GM12891 (cell line): ENCODE data around the gene CASTOR1.

ENCODE experiments used
- DNase-seq: peaks from one replicate; pipeline ENCODE4 v3.0.0; 2011; ENCODE audit warnings: low spot score; ENCODE audit not compliant: insufficient read length
- FAIRE-seq: peaks from 2 replicates; lab custom pipeline; 2011; peaks lifted over from hg19 to GRCh38; lab: Jason Lieb, UNC
- PAX5 ChIP-seq: IDR thresholded peaks from 2 replicates; pipeline ENCODE4 v1.6.1; 2011; ENCODE audit warnings: low read length, moderate library complexity, mild to moderate bottlenecking; ENCODE audit not compliant: insufficient read depth, severe bottlenecking
- POLR2A ChIP-seq: IDR thresholded peaks from 2 replicates; pipeline ENCODE4 v1.6.1; 2011; ENCODE audit warnings: low read depth, low read length, control low read depth
- POLR2AphosphoS5 ChIP-seq: IDR thresholded peaks from 2 replicates; pipeline ENCODE4 v1.6.1; 2011; ENCODE audit warnings: low read depth, low read length, control low read depth
- POU2F2 ChIP-seq: IDR thresholded peaks from 2 replicates; pipeline ENCODE4 v1.6.1; 2011; ENCODE audit warnings: low read depth, mild to moderate bottlenecking, control low read depth, low read length, moderate library complexity
- SPI1 ChIP-seq: IDR thresholded peaks from 2 replicates; pipeline ENCODE4 v1.6.1; 2011; ENCODE audit warnings: low read depth, low read length, control low read depth
- TAF1 ChIP-seq: IDR thresholded peaks from 2 replicates; pipeline ENCODE4 v1.6.1; 2011; ENCODE audit warnings: low read depth, low read length, control low read depth

Gene CASTOR1

GRCh38 chr22:30276039-30276438, 13.3 kb downstream of the CASTOR1 start:
- DNase-seq (no peak), FAIRE-seq (no peak)
- TF ChIP-seq PAX5 (no peak), POLR2A (no peak), POLR2AphosphoS5 (no peak), SPI1 (no peak), POU2F2 (no peak), TAF1 (no peak)

- no peak for DNase-seq
- TF ChIP-seq TAF1 (no peak), POLR2AphosphoS5 (no peak), POLR2A (no peak), POU2F2 (no peak), PAX5 (no peak), SPI1 (no peak)
- FAIRE-seq = peak; percentile 40
Measured at GRCh38 chr22:30275625-30276024, 13.7 kb downstream of the CASTOR1 start.

GRCh38 chr22:30274437-30274812, 14.9 kb downstream of the CASTOR1 start:
- TF ChIP-seq POLR2AphosphoS5 (no peak), PAX5 (no peak), TAF1 (no peak)
- FAIRE-seq (no peak), DNase-seq (no peak)

GRCh38 chr22:30273711-30274436, 15.4 kb downstream of the CASTOR1 start:
- DNase-seq (no peak), FAIRE-seq (no peak)
- TF ChIP-seq POLR2A = no peak
- no peak for TF ChIP-seq TAF1
- no peak for TF ChIP-seq SPI1
- no peak for TF ChIP-seq PAX5
- TF ChIP-seq POU2F2 = no peak
- TF ChIP-seq POLR2AphosphoS5 = no peak

- TF ChIP-seq PAX5 (no peak), POLR2A (no peak), SPI1 (no peak), POU2F2 (no peak), POLR2AphosphoS5 (no peak), TAF1 (no peak)
Measured at GRCh38 chr22:30272781-30273601, 16.3 kb downstream of the CASTOR1 start.

GRCh38 chr22:30270832-30271231, 18.5 kb downstream of the CASTOR1 start:
- DNase-seq (no peak), FAIRE-seq (no peak)
- TF ChIP-seq PAX5 (no peak), SPI1 (no peak), POU2F2 (no peak), POLR2AphosphoS5 (no peak), TAF1 (no peak), POLR2A (no peak)

More at GRCh38 chr22:30272781-30273601, 16.3 kb downstream of the CASTOR1 start:
- no peak for FAIRE-seq
- no peak for DNase-seq

- FAIRE-seq (peak; percentile 35), DNase-seq (no peak)
- no peak for TF ChIP-seq POLR2A
Measured at GRCh38 chr22:30268331-30268730, 21.0 kb downstream of the CASTOR1 start.

DNA sequence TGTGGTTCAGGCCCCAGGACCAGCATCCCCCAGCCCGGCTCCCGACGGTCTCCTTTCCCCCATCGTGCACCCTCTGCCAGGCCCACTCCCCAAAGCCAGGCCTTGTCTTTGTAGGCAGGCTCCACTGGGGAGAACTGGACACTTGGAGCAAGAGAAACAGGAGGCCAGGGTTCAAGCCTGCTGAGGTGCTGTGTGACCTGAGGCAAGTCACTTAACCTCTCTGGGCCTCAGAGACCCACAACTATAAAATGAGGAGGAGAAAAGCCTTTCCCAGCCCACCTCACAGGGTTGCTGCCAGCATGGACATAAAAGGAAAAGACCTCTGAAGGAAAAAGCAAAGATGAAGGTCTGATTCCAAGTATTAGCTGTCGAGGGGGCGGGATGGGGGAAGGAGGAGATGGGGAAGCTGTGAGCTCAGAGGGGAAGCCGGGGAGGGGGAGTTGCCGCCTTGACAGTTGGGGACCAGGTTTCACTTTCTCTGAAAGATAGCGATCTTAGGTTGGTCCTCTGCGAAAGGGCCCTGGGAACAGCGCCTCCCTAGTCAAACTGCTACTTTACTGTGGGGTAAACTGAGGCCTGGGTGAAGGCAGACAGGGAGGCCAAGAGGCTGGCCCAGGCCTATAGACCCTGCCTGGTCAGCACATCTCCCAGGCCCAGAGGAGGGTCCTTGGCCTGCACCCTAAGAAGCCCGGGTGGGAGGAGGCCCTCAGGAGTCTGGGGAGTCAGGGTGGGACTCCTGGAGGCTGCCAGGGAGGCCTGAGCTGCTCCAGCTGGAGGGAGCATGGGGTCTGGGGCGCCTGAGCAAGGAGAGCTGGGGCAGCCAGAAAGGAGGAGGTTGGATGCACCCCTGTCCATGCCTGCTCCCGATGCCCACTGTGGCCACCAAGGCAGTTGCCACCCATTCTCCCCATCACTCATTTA, 21.7 kb downstream of the CASTOR1 start:
- TF ChIP-seq POLR2AphosphoS5 (no peak), PAX5 (no peak), POU2F2 (no peak), POLR2A (no peak)
- FAIRE-seq = peak; percentile 38
- DNase-seq = no peak

DNA sequence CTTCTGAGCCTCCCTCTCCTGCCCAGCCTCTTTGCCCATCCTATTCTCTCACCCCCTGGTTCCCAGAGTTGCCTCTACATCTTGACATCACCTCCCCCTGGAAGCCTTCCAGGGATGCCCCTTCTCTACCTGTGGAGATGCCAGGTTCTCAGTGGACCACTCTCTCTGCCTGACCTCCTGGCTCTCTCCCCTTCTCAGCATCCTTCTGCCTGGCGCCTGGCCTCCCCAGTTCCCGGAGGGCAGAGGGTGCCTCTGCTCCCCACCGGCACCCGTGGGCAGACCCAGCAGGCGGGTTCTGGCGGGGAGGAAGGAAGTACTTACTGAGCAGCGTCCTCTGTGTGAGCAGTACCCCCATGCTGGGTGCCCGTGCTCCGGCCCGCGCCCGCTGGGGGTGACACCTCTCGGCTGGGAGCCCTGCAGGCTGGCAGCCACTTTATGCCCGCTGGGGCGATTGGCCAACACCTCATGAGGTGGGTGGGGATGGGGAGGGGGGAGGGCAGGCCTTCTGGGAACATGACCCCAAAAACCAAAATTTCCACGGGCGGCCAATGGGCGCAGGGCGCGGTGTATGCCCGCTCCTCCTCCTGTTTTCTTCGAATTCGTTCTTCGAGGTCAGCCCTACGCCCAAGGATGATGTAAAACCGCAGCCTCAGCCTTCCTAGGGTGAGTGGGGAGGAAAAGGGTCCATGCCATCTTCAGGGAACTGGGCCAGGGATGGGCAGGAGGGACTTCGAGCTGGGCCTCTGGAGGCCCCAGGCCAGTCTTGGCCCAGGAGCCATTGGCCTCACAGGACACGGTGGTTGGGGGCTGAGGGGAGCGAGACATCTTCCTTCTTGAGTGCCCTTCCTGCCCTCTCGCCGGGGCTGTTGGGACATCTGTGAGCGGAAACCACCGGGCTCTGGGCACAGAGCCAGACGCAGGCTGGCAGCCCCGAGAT, 22.6 kb downstream of the CASTOR1 start, which contains the start of gene OSM:
Gene OSM (minus strand): TSS at position 407 of the 937 bp plus-strand sequence. CDS start 52 bp downstream, at position 355.
- FAIRE-seq (peak; percentile 81), DNase-seq (no peak)

More for the DNA sequence above, 22.6 kb downstream of the CASTOR1 start, which contains the start of gene OSM:
- no peak for TF ChIP-seq POLR2A
- no peak for TF ChIP-seq PAX5
- no peak for TF ChIP-seq POU2F2
- TF ChIP-seq TAF1 = no peak
